Measurements from ENCODE around the gene DZANK1.

- TF ChIP-seq TAF1 (IDR thresholded peaks at IDR 0.05; ENCODE audit: low read depth), result no peak
- TF ChIP-seq EGR1 (IDR thresholded peaks at IDR 0.05), result no peak
- TF ChIP-seq REST (IDR thresholded peaks at IDR 0.05; ENCODE audit: low read depth), result no peak
- no peak for TF ChIP-seq MAX (IDR thresholded peaks at IDR 0.05)
- TF ChIP-seq NFIC (IDR thresholded peaks at IDR 0.05), result no peak
- TF ChIP-seq CEBPB (IDR thresholded peaks at IDR 0.05), result no peak
- no peak for TF ChIP-seq TEAD4 (IDR thresholded peaks at IDR 0.05)
- TF ChIP-seq EP300 (IDR thresholded peaks at IDR 0.05; ENCODE audit: borderline replicate concordance), result no peak
Measured at GRCh38 chr20:18430172-18430826, 36.5 kb downstream of the DZANK1 start.
